Right atrium auricular region (tissue), 2 donors: ENCODE measurements around the gene PCSK6. TPM values are rescaled to one million over a fixed set of nuclear protein-coding genes. Genes with fewer than 3 reads are reported as not detected.

Experiments used
- DNase-seq: peaks from one replicate; pipeline ENCODE4 v3.0.0-alpha.2; 2019; ENCODE audit warnings: low spot score
- H3K27ac ChIP-seq, 2 donors: fragments of 200-600 bp; sonication (generic); 1 replicate in 1 of 2; 2 replicates in 1 of 2; pipeline ENCODE4 v1.5.1; 2016 to 2019
- H3K27me3 ChIP-seq, 2 donors: fragments of 200-600 bp; sonication (generic); one replicate each; pipeline versions ENCODE4 v1.5.1 to v1.6.0; 2017 to 2019
- H3K36me3 ChIP-seq: fragments of 200-600 bp; sonication (generic); one replicate; pipeline ENCODE4 v1.5.1; 2016
- H3K4me1 ChIP-seq, 2 donors: fragments of 200-600 bp; sonication (generic); one replicate each; pipeline versions ENCODE4 v1.5.1 to v1.6.0; 2017 to 2019
- H3K4me3 ChIP-seq, 2 donors: fragments of 200-600 bp; sonication (generic); 1 replicate in 1 of 2; 2 replicates in 1 of 2; pipeline ENCODE4 v1.5.1; 2017 to 2019; ENCODE audit warnings: mild to moderate bottlenecking in 1 of 2, moderate library complexity in 1 of 2
- H3K9me3 ChIP-seq, 2 donors: fragments of 200-600 bp; sonication (generic); one replicate each; pipeline ENCODE4 v1.5.1; 2019
- total RNA-seq, 2 donors: library from RNA; depleted of rRNA; stranded (reverse); fragments of >200 nt; gene quantifications; one replicate each; pipeline ENCODE4 v1.1.0, GENCODE V29; 2016
- TF ChIP-seq, protein P1 (sequence below), 2 donors: fragments of 200-600 bp; sonication (generic); IDR thresholded peaks; one replicate each; pipeline ENCODE4 v1.5.1; 2019; ENCODE audit warnings: antibody characterized with exemption in 2 of 2

The PCSK6 gene
- total RNA-seq, 2 donors from 2014 or later = 14.4 to 19.9 TPM

DNA sequence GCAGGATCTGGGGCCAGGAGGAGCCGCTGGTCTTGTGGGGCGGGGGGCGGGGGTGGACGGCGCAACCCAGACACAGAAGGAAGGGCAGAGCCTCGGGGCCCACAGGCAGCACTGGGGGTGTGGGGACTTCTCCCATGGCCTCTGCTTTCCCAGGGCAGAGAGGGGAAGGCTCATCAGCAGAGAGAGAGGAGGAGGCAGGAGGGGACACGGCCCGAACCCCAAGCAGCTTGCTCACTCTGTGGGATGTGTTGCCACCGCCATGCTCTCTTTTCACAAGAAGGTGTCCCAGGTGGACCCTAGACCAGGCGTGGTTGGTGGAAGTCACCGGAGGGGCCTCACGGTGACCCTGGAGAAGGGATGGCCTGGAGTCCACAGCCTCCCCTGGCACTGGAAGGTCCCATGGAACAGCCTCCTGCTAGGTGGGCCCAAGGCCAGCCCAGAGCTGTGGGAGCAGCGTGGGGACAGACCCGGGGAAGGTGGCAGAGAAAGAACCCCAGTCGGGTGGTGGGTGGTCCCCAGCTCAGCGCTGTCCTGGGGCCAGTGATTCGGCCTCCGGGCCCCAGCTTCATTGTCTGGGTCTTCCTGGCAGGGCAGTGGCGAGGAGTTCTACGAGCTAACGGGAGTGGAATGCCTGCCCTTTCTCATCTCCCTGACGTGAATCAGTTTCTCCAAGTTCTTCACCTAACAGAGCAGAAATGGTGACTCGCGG, 46.8 kb upstream of the PCSK6 start:
- Histone ChIP-seq H3K27ac (no peak overlapping the region), H3K9me3 (no peaks in the 10 kb centered on the region), H3K4me1 (no peaks in the 10 kb centered on the region), H3K36me3 (no peaks in the 10 kb centered on the region), H3K4me3 (no peak overlapping the region), H3K27me3 (no peaks in the 10 kb centered on the region)
- TF ChIP-seq, protein P1, sequence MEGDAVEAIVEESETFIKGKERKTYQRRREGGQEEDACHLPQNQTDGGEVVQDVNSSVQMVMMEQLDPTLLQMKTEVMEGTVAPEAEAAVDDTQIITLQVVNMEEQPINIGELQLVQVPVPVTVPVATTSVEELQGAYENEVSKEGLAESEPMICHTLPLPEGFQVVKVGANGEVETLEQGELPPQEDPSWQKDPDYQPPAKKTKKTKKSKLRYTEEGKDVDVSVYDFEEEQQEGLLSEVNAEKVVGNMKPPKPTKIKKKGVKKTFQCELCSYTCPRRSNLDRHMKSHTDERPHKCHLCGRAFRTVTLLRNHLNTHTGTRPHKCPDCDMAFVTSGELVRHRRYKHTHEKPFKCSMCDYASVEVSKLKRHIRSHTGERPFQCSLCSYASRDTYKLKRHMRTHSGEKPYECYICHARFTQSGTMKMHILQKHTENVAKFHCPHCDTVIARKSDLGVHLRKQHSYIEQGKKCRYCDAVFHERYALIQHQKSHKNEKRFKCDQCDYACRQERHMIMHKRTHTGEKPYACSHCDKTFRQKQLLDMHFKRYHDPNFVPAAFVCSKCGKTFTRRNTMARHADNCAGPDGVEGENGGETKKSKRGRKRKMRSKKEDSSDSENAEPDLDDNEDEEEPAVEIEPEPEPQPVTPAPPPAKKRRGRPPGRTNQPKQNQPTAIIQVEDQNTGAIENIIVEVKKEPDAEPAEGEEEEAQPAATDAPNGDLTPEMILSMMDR (IDR thresholded peaks at IDR 0.05) = no peak
- DNase-seq = peak; percentile 36

DNA sequence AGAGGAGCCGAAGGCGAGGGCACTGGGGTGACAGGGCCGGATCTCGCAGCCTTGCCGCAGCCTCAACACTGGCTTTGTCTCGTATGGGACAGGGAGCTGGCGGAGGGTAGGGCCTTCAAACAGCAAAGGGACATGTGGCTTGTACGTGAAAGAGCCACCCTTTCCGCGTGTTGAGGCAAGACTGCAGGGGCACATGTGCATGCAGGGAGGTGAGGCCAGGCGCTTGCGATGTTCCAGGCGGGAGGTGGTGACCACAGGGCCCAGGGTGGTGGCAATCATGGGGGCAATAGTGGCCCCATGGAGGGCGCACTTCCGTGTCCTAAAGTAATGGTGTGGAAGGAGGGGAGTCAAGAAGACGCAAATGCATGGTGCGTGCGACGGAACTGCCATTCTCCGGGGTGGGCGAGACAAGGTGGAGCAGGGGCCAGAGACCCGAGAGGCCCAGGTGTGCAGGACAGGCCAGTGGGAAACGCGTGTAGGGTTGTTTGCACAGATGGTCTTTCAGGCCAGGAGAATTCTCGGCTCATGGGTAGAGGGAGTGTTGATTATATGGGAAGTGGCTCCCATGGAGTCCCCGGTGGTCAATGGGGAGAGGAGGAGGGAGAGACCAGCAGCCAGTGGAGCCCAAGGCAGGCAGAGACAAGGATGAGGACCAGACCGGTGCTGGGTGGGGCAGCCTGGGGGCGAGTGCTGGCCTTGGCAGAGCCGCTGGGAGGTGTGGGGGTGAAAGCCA, 45.8 kb upstream of the PCSK6 start:
- H3K9me3 ChIP-seq = no peaks in the 10 kb centered on the region
- H3K27ac ChIP-seq = no peak overlapping the region
- DNase-seq = peak; percentile 50
- H3K4me1 ChIP-seq = no peaks in the 10 kb centered on the region
- no peaks in the 10 kb centered on the region for H3K36me3 ChIP-seq
- H3K4me3 ChIP-seq = no peak overlapping the region
- TF ChIP-seq, protein P1 (IDR thresholded peaks at IDR 0.05) = no peak
- H3K27me3 ChIP-seq = no peaks in the 10 kb centered on the region

DNA sequence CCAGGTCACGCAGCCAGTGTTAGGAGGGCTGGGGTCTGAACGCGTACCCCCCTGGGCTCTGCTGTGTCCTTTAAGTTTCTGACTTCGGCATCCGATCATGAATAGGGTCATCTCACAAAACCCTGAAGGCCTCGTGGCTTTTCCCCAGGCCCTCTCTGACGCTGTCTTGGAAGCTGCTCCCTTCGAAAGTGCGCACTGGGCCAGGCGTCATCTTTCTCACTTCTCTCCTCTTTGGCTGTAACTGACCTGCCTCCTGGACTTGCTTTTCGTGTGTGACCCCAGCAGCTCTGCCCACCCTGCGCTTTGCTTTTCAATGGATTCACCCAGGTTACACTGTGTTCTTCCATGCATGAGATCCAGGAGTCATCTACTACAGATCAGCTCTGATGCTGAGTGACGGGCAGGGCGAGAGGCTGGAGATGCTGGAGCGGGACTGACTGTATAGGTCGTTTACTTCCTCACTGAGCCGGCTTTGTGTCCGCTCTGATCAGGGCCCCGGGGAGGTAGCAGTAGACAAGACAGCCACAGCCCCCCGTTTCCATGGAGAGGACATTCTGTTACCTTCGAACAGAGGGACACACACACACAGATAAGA, 45.0 kb upstream of the PCSK6 start:
- no peaks in the 10 kb centered on the region for H3K27me3 ChIP-seq

GRCh38 chr15:101533371-101534140, 44.0 kb upstream of the PCSK6 start:
- DNase-seq = peak; percentile 16
- TF ChIP-seq, protein P1 (IDR thresholded peaks at IDR 0.05) = no peak
- Histone ChIP-seq H3K9me3 (no peaks in the 10 kb centered on the region), H3K27ac (no peak overlapping the region), H3K36me3 (no peaks in the 10 kb centered on the region), H3K4me1 (peaks cover 0 to 7% of the 10 kb centered on the region in 2 donors), H3K4me3 (no peak overlapping the region), H3K27me3 (no peaks in the 10 kb centered on the region)

More for the DNA sequence above, 45.0 kb upstream of the PCSK6 start:
- Histone ChIP-seq H3K9me3 (no peaks in the 10 kb centered on the region), H3K27ac (no peak overlapping the region), H3K4me1 (no peaks in the 10 kb centered on the region), H3K36me3 (no peaks in the 10 kb centered on the region), H3K4me3 (no peak overlapping the region)
- DNase-seq = peak; percentile 42
- TF ChIP-seq, protein P1 (IDR thresholded peaks at IDR 0.05) = no peak

DNA sequence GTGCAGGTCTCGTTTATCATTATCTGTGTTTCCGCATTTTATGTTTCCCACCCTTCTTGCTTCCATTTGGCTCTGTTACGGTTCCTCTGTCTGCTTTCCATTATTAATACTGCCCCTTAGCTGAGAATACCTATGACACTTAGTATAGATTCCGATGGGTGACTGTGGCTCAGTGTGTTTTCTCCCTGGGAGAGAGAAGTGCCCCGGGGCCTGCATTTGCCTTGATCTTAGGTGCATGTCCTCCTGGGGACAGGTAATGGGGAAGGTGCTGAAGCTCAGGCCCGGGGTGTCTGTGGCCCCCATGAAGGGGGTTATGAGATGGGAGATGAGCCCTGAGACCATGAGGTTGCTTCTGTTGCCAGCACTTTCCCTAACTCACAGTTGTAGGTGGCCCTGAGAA, 43.4 kb upstream of the PCSK6 start:
- Histone ChIP-seq H3K36me3 (no peaks in the 10 kb centered on the region), H3K27me3 (no peaks in the 10 kb centered on the region), H3K9me3 (no peaks in the 10 kb centered on the region), H3K4me3 (no peak overlapping the region), H3K4me1 (peaks cover 0 to 14% of the 10 kb centered on the region in 2 donors), H3K27ac (no peak overlapping the region)
- TF ChIP-seq, protein P1 (IDR thresholded peaks at IDR 0.05) = no peak
- DNase-seq = peak; percentile 23
